Nephron progenitor cell (in vitro differentiated cells): ENCODE measurements around the gene ACVR1B.

ENCODE experiments used
- DNase-seq: peaks from one replicate; pipeline ENCODE4 v3.0.0; 2021
- H3K27ac Mint-ChIP-seq: 2 replicates; pipeline ENCODE4 v1.8.0; 2021; ENCODE audit warnings: mild to moderate bottlenecking, moderate library complexity, mixed read lengths
- H3K27me3 Mint-ChIP-seq: 2 replicates; pipeline ENCODE4 v1.8.0; 2021; ENCODE audit warnings: mild to moderate bottlenecking, low read depth, mixed read lengths; ENCODE audit not compliant: poor library complexity
- H3K36me3 Mint-ChIP-seq: 2 replicates; pipeline ENCODE4 v1.8.0; 2021; ENCODE audit warnings: low read depth, mixed read lengths
- H3K4me1 Mint-ChIP-seq: 2 replicates; pipeline ENCODE4 v1.8.0; 2021; ENCODE audit warnings: mixed read lengths
- H3K4me3 Mint-ChIP-seq: 2 replicates; pipeline ENCODE4 v1.8.0; 2021; ENCODE audit warnings: mild to moderate bottlenecking, moderate library complexity, mixed read lengths
- H3K9me3 Mint-ChIP-seq: 2 replicates; pipeline ENCODE4 v1.8.0; 2021; ENCODE audit warnings: mild to moderate bottlenecking, moderate library complexity, mixed read lengths
- TF ChIP-seq, protein P1 (sequence below): fragments of 200-600 bp; sonication (generic); IDR thresholded peaks from 2 replicates; pipeline ENCODE4 v1.5.0; 2021; ENCODE audit warnings: antibody characterized with exemption

ACVR1B gene

DNA sequence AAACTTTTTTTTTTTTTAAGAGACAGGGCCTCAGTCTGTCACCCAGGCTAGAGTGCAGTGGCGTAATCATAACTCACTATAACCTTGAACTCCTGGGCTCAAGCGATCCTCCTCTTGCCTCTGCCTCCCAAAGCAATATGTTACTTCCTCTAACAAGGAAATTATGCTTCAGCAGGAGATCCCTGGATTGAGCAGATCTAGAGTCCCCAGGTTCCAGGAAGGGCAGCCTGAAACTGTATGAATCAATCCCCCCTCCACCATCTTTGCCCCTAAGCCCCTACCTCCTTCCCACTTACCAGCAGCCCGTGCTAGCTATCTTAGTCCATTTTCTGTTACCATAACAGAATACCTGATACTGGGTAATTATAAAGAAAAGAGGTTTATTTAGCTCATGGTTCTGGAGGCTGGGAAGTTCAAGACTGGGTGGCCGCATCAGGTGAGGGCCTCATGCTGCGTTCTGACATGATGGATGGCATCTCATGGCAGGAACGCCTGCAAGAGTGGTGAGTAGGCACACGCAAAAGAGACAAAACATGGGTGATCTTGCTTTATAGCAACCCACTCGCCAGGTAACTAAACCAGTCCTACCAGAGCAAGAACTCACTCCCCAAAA, 60.2 kb downstream of the ACVR1B start:
- DNase-seq = no peak
- Mint-ChIP-seq H3K4me1 (peaks cover 56% of the 10 kb centered on the region), H3K27me3 (peaks cover 42% of the 10 kb centered on the region), H3K9me3 (no peaks in the 10 kb centered on the region), H3K36me3 (peaks cover 36% of the 10 kb centered on the region), H3K27ac (no peak overlapping the region), H3K4me3 (no peak overlapping the region)
- TF ChIP-seq, protein P1, sequence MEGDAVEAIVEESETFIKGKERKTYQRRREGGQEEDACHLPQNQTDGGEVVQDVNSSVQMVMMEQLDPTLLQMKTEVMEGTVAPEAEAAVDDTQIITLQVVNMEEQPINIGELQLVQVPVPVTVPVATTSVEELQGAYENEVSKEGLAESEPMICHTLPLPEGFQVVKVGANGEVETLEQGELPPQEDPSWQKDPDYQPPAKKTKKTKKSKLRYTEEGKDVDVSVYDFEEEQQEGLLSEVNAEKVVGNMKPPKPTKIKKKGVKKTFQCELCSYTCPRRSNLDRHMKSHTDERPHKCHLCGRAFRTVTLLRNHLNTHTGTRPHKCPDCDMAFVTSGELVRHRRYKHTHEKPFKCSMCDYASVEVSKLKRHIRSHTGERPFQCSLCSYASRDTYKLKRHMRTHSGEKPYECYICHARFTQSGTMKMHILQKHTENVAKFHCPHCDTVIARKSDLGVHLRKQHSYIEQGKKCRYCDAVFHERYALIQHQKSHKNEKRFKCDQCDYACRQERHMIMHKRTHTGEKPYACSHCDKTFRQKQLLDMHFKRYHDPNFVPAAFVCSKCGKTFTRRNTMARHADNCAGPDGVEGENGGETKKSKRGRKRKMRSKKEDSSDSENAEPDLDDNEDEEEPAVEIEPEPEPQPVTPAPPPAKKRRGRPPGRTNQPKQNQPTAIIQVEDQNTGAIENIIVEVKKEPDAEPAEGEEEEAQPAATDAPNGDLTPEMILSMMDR = no peak

- DNase-seq = no peak
- Mint-ChIP-seq H3K4me1 (peaks cover 61% of the 10 kb centered on the region), H3K9me3 (no peaks in the 10 kb centered on the region), H3K27me3 (peaks cover 35% of the 10 kb centered on the region), H3K4me3 (no peak overlapping the region), H3K36me3 (peaks cover 38% of the 10 kb centered on the region), H3K27ac (no peak overlapping the region)
- TF ChIP-seq, protein P1 = no peak
Measured at GRCh38 chr12:52013626-52014310, 62.3 kb downstream of the ACVR1B start.

GRCh38 chr12:52014567-52015530, 63.4 kb downstream of the ACVR1B start:
- Mint-ChIP-seq H3K4me3 (no peak overlapping the region), H3K36me3 (peaks cover 38% of the 10 kb centered on the region), H3K4me1 (peaks cover 57% of the 10 kb centered on the region), H3K27me3 (peaks cover 30% of the 10 kb centered on the region), H3K27ac (no peak overlapping the region), H3K9me3 (no peaks in the 10 kb centered on the region)
- peak; percentile 53 for DNase-seq
- TF ChIP-seq, protein P1 = no peak

DNA sequence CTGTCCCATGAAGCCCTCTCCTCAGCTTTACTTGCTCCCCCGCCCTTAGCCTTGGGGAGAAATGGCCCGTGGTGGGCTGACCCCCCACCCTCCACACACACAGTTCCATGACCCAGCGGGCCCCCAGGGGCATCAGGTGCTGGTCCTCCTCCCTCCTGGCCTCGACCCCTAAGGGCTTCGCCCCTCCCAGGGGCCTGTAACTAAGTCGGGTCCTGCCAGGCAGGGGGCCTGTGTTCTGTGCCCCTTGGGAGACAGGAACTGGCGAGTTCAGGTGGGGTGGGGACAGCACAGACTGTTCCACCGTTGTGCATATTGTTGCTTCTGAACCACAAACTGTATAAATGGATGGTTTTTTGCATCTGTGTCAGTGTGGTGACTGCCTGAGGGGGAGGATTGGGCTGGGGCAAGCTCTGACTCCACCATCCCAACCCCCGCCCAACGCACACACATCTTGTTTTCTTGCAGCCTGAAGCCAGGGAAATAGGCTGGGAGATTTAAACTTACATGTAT, 64.1 kb downstream of the ACVR1B start:
- H3K27ac Mint-ChIP-seq = no peak overlapping the region
- H3K27me3 Mint-ChIP-seq = peaks cover 32% of the 10 kb centered on the region
- peaks cover 36% of the 10 kb centered on the region for H3K36me3 Mint-ChIP-seq
- DNase-seq = no peak
- H3K4me3 Mint-ChIP-seq = no peak overlapping the region
- no peaks in the 10 kb centered on the region for H3K9me3 Mint-ChIP-seq
- peaks cover 58% of the 10 kb centered on the region for H3K4me1 Mint-ChIP-seq
- TF ChIP-seq, protein P1 = no peak

GRCh38 chr12:52018433-52019112, 67.1 kb downstream of the ACVR1B start:
- peaks cover 12% of the 10 kb centered on the region for H3K36me3 Mint-ChIP-seq
- peak overlapping the region; percentile 51 for H3K27ac Mint-ChIP-seq
- H3K4me1 Mint-ChIP-seq = peaks cover 55% of the 10 kb centered on the region
- no peaks in the 10 kb centered on the region for H3K9me3 Mint-ChIP-seq
- TF ChIP-seq, protein P1 = no peak
- H3K27me3 Mint-ChIP-seq = peaks cover 51% of the 10 kb centered on the region
- DNase-seq = no peak
- no peak overlapping the region for H3K4me3 Mint-ChIP-seq
